Islet of Langerhans (tissue), 1 donor: ENCODE results near the gene DIPK2A.

Experiments used
- FAIRE-seq: peaks from one replicate; lab custom pipeline; 2011; peaks lifted over from hg19 to GRCh38; lab: Jason Lieb, UNC

The DIPK2A gene

GRCh38 chr3:143974271-143975238, 2.9 kb downstream of the DIPK2A start:
- no peak for FAIRE-seq

- peak; percentile 88 for FAIRE-seq
These were observed 4.0 kb downstream of the DIPK2A start for GRCh38 chr3:143975554-143976152.

- no peak for FAIRE-seq
These were observed 6.0 kb downstream of the DIPK2A start for GRCh38 chr3:143977341-143978262.

GRCh38 chr3:143978263-143978631, 6.6 kb downstream of the DIPK2A start:
- FAIRE-seq = no peak

- FAIRE-seq = no peak
These were observed 7.4 kb downstream of the DIPK2A start for GRCh38 chr3:143979041-143979440.

GRCh38 chr3:143979813-143980212, 8.2 kb downstream of the DIPK2A start:
- FAIRE-seq = no peak

DNA sequence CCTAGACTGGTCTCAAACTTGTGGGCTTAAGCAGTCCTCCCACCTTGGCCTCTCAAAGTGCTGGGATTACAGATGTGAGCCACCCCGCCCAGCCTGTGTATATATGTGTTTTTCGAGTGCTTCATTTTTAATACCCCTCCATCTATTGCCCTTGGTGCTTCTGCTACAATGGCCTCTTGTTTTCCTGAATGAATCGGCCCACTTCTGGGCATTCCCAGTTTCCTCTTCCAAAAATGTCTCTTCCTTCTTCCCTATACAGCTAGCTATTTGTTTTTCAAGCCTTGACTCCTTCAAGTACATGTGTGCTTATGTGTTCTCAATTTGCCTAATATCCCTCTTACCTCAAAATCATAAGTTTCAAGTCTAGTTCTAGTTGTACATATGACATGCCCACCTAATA, 16.7 kb downstream of the DIPK2A start:
- FAIRE-seq = no peak

DNA sequence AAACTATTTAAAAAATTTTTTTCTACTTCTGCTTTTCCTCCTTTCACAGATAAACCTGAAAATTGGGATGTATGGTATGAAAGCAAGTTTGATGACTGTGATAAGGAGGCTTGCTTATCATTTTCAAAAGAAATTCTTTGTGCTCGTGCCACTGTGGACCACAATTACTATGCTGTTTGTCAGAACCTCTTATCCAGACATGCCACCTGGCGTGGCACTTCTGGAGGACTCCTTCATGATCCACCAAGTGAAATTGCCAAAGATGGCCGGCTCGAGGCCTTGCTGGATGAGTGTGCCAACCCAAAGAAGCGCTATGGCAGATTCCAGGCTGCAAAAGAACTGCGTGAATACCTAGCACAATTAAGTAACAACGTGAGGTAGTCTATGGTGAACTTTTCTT, 17.8 kb downstream of the DIPK2A start:
- no peak for FAIRE-seq

- FAIRE-seq = no peak
These were observed 20.1 kb downstream of the DIPK2A start for GRCh38 chr3:143991713-143992112.

DNA sequence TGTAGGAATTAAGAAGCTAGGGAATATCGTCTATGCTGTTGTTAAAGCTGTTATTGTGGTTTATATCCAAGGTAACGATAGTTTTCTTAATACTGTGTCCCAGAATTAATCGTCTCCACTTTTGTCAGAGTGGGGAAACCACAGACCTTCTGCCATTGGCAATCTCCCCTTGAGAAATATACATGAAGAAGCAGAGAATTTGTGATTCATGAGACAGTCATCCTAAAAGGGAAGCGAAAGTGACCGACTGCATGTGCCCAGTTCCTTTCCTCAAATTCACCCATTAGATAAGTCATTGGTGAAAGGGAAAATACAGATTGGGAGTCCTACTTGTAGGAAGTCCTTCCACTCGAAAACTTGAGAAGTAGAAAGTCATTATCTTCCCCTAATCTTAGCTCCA, 26.6 kb downstream of the DIPK2A start:
- no peak for FAIRE-seq

DNA sequence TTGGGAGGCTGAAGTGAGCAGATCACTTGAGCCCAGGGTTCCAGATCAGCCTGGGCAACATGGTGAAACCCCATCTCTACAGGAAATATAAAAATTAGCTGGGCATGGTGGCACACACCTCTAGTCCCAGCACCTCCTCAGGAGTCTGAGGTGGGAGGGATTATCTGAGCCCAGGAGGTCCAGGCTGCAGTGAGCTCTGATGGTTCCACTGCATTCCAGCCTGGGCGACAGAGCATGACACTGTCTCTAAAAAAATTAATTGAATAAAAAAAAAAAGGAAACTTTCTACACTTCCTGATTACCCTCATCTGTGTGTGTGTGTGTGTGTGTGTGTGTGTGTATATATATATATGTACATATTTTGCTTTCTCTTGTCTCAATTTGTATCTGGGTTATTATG, 31.4 kb downstream of the DIPK2A start:
- FAIRE-seq = no peak

GRCh38 chr3:144010371-144010770, 38.7 kb downstream of the DIPK2A start:
- FAIRE-seq = no peak

DNA sequence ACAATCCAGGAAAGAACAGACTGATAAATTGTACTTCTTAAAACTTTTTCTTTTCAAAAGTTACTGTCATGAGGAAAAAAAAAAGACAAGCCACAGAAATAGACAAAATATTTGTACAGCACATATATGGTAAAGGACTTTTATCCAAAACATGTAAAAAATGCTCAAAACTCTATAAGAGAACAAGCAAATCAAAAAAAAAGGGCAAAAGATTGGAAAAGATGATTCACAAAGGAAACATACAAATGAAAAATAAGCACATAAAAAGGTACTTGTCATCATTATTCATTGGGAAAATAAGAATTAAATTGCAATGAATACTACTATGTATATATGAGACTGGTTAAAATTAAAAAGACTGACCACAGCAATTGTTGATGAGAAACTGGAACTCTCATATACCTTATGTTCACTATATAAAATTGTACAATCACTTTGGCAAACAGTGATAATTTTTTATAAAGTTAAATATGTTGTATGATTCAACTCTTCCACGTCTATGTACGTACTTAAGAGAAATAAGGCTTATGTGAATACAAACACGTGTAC, 39.7 kb downstream of the DIPK2A start:
- no peak for FAIRE-seq

- FAIRE-seq = no peak
These were observed 43.5 kb downstream of the DIPK2A start for GRCh38 chr3:144015133-144015532.

DNA sequence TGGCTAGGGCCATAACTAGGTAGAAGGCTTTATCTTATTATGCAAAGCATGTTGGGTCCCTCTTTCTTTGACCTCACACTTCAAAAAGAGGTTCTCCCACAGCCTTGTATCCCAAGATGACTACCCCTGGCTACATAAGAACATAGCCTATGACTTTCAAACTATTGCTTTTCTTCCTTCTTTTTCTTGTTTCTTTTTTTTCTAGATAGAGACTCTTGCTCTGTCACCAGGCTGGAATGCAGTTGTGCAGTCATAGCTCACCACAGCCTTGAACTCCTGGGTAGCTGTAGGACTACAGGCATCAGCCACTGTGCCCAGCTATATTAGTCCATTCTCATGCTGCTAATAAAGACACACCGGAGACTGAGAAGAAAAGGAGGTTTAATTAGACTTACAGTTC, 47.2 kb downstream of the DIPK2A start:
- FAIRE-seq = no peak
